Colon (tissue), 2 donors: ENCODE measurements around the gene CCDC146.
A peak's percentile ranks its signal among the peaks of the same experiment; 100 is the strongest.
"Not testable (repeated sequence)": the region's sequence is repeated elsewhere in the genome, so short reads cannot be mapped to it uniquely, and the experiment has no call there.

Source experiments
- FAIRE-seq: peaks from 2 replicates; lab custom pipeline; 2012; peaks lifted over from hg19 to GRCh38; lab: Jason Lieb, UNC
- donor health status: control.
- donor health status: control.

The CCDC146 gene

GRCh38 chr7:77140291-77140690 lies 17.9 kb downstream of the CCDC146 start:
- FAIRE-seq = not testable (repeated sequence)

- FAIRE-seq = not testable (repeated sequence)
Observed at GRCh38 chr7:77152232-77152631, 29.8 kb downstream of the CCDC146 start.

- not testable (repeated sequence) for FAIRE-seq
Observed at GRCh38 chr7:77154917-77155464, 32.6 kb downstream of the CCDC146 start.

- FAIRE-seq = not testable (repeated sequence)
Observed at GRCh38 chr7:77155601-77156377, 33.4 kb downstream of the CCDC146 start.

- not testable (repeated sequence) for FAIRE-seq
Observed at GRCh38 chr7:77157034-77157433, 34.6 kb downstream of the CCDC146 start.

GRCh38 chr7:77157446-77157845 lies 35.0 kb downstream of the CCDC146 start:
- FAIRE-seq = no peak

- FAIRE-seq = not testable (repeated sequence)
Observed at GRCh38 chr7:77171073-77171472, 48.7 kb downstream of the CCDC146 start.

GRCh38 chr7:77172437-77173172 lies 50.2 kb downstream of the CCDC146 start:
- FAIRE-seq = not testable (repeated sequence)

- not testable (repeated sequence) for FAIRE-seq
Observed at GRCh38 chr7:77174418-77174817, 52.0 kb downstream of the CCDC146 start.

- FAIRE-seq = not testable (repeated sequence)
Observed at GRCh38 chr7:77175274-77175800, 52.9 kb downstream of the CCDC146 start.

- FAIRE-seq = not testable (repeated sequence)
Observed at GRCh38 chr7:77177321-77177904, 55.0 kb downstream of the CCDC146 start.

- not testable (repeated sequence) for FAIRE-seq
Observed at GRCh38 chr7:77178024-77178423, 55.6 kb downstream of the CCDC146 start.

GRCh38 chr7:77181015-77181595 lies 58.7 kb downstream of the CCDC146 start:
- FAIRE-seq = no peak

GRCh38 chr7:77181734-77182133 lies 59.3 kb downstream of the CCDC146 start:
- FAIRE-seq = peak; percentile 14

GRCh38 chr7:77182261-77182660 lies 59.8 kb downstream of the CCDC146 start:
- no peak for FAIRE-seq

- no peak for FAIRE-seq
Observed at GRCh38 chr7:77184463-77184862, 62.0 kb downstream of the CCDC146 start.

- no peak for FAIRE-seq
Observed at GRCh38 chr7:77184990-77185389, 62.6 kb downstream of the CCDC146 start.

- no peak for FAIRE-seq
Observed at GRCh38 chr7:77185866-77186265, 63.5 kb downstream of the CCDC146 start.

GRCh38 chr7:77188731-77189437 lies 66.5 kb downstream of the CCDC146 start:
- no peak for FAIRE-seq

GRCh38 chr7:77197141-77197540 lies 74.7 kb downstream of the CCDC146 start:
- FAIRE-seq = no peak
